ENCODE data around the gene DUSP28. TPM values are rescaled to one million over a fixed set of nuclear protein-coding genes. Genes with fewer than 3 reads are reported as not detected.

DUSP28 gene
- total RNA-seq, 2 experiments from 2014 or later, result 4.5 to 6.2 TPM

DNA sequence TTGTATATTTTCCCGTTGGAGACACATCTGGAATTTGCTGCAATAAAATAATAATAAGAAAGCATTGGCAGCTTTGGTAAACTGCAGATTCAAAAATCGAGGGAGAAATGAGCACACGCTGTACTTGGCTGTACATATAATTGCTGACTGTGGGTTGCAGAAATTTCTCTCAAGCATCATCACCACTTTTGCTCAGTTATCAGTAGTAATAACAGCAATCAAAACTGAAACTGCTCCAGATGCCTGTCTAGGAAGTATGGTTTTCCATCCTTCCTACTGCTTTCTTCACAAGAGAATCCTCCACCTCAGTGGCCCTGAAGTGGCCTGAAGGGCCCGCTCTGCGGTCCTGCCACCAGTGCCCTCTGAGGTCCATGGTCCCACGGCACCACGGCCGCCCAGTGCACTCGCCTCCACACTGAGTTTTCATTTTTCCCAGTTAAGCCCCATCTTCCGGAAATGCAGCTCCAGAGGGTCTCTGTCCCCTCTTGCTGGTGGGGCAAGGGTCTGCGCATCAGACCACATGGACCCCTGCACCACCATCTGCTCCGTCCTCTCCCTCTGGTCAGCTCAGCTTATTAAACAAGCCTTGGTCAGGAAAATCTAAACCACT lies 3.9 kb downstream of the DUSP28 start:
- CTCF ChIA-PET, result interaction anchor here (1.9 to 5.3 kb wide), 4 partner anchors 16 to 58 kb away, joined by 9 to 37 read pairs (median 21); partner anchors contain the start of gene CAPN10
- DNase-seq (no peak), ATAC-seq (no peak)
- no peaks in the 10 kb centered on the region for H3K27me3 Mint-ChIP-seq
- no peaks in the 10 kb centered on the region for H3K9me3 Mint-ChIP-seq
- intact Hi-C loops (cut with micrococcal nuclease), result no loop called here
- peak overlapping the region; percentile 98 for H3K4me3 Mint-ChIP-seq
- TF ChIP-seq, protein P1, sequence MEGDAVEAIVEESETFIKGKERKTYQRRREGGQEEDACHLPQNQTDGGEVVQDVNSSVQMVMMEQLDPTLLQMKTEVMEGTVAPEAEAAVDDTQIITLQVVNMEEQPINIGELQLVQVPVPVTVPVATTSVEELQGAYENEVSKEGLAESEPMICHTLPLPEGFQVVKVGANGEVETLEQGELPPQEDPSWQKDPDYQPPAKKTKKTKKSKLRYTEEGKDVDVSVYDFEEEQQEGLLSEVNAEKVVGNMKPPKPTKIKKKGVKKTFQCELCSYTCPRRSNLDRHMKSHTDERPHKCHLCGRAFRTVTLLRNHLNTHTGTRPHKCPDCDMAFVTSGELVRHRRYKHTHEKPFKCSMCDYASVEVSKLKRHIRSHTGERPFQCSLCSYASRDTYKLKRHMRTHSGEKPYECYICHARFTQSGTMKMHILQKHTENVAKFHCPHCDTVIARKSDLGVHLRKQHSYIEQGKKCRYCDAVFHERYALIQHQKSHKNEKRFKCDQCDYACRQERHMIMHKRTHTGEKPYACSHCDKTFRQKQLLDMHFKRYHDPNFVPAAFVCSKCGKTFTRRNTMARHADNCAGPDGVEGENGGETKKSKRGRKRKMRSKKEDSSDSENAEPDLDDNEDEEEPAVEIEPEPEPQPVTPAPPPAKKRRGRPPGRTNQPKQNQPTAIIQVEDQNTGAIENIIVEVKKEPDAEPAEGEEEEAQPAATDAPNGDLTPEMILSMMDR (IDR thresholded peaks at IDR 0.05), result no peak
- POLR2A ChIA-PET, result interaction anchor here (0.6 to 13.3 kb wide), 4 partner anchors 16 to 799 kb away, joined by 3 to 118 read pairs (median 4); partner anchors contain the start of gene CAPN10
- peaks cover 47% of the 10 kb centered on the region for H3K36me3 Mint-ChIP-seq (ENCODE audit: low read depth)
- peaks cover 49% of the 10 kb centered on the region for H3K4me1 Mint-ChIP-seq (ENCODE audit: low read depth)
- peak overlapping the region; percentile 99 for H3K27ac Mint-ChIP-seq

DNA sequence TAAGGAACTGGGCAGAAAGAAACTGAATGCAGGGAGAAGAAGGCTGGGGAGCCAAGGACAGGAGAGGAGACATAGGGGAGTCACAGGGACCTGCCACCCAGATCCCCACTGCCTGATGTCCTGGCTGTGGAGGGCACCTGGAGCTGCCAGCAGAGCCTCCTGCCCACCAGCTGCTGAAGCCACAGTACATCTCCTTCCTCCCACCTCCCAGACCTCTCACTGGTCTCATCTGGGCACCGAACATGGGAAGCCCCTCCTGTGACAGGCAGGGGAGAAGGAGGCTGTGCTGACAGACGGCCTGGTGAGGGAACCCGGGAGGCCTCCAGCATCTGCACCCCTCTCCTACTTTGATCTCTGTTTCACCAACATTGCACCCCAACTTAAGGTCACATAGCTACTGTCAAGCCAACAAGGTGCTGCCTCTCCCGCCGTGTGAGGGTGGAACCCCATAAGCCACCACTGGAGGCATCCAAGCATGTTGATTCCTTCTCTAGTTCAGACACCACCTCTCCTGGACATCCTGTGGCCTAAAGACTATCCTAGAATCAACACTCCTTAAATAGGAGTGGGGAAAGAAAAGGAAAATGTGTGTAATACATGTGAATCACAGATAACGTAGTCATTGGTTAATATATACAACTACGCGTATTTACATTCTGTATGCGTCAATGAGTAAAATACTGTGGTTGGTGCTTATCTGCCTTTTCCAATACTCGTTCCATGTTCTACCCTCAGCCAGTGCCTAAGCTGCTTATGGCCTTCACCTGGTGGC lies 4.6 kb downstream of the DUSP28 start:
- ATAC-seq (no peak), DNase-seq (peak; percentile 70)
- Mint-ChIP-seq H3K4me3 (peak overlapping the region; percentile 98), H3K36me3 (ENCODE audit: low read depth) (peaks cover 40% of the 10 kb centered on the region), H3K9me3 (no peaks in the 10 kb centered on the region), H3K4me1 (ENCODE audit: low read depth) (peaks cover 48% of the 10 kb centered on the region), H3K27me3 (no peaks in the 10 kb centered on the region), H3K27ac (peak overlapping the region; percentile 99)
- intact Hi-C loops (cut with micrococcal nuclease), result loop anchor here (5.0 kb wide), 2 partner anchors 47 to 58 kb away; no protein-coding TSS in a partner anchor
- POLR2A ChIA-PET, result interaction anchor here (0.8 to 13.3 kb wide), 8 partner anchors 15 to 257 kb away, joined by 3 to 118 read pairs (median 4); partner anchors contain the start of genes CAPN10 and GPR35
- TF ChIP-seq, protein P1 (IDR thresholded peaks at IDR 0.05), result peak; percentile 69
- CTCF ChIA-PET, result interaction anchor here (1.1 to 5.3 kb wide), 9 partner anchors 11 to 58 kb away, joined by 3 to 50 read pairs (median 20); partner anchors contain the start of gene CAPN10

DNA sequence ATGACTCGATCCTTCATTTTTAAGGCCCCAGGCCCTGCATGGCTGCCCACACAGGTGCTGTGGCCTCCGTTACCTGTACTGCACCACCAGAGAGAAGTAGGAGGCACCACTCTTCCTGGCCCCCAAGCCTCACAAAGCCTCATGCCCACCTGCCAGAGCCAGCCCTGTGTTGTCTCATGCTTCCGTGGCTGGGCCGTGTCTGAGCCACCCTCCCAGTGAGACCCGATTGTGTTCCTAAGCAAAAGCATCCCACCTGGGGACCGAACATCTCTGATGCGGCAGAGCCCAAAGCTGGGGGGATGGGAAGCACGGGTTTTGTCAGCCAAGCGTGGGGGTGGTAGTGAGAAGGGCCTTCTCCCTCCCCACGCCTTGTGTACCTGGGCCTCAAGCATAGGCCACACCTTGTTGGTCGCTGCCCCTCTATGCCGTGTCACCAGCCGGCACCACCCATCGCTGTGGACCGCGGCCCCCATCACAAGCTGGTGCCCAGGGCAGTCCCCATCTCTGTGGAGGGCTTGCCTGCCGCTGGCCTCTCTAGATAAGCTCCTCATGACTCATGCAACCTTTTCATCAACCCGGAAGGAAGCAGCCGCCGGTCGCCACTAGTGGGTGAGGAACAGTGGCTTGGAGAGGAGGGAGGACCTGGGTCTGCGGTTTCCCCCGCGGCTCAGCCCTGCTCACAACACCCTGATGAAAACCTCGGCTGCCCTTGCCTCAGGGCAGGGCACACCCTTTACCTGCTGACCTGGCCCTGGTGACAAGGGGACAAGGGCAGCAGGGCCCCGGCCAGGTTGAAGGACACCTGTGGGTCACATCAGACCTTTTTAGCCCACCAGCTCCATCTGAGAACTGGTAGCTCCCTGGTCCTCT lies 5.4 kb downstream of the DUSP28 start:
- DNase-seq, result peak; percentile 96
- ChIA-PET POLR2A (interaction anchor here (0.8 to 13.3 kb wide), 10 partner anchors 12 to 256 kb away, joined by 3 to 118 read pairs (median 4); partner anchors contain the start of genes CAPN10 and GPR35), CTCF (interaction anchor here (0.6 to 5.3 kb wide), 11 partner anchors 12 to 168 kb away, joined by 3 to 50 read pairs (median 4); partner anchors contain the start of gene CAPN10)
- TF ChIP-seq, protein P1 (IDR thresholded peaks at IDR 0.05), result no peak
- Mint-ChIP-seq H3K9me3 (no peaks in the 10 kb centered on the region), H3K4me3 (peak overlapping the region; percentile 98), H3K36me3 (ENCODE audit: low read depth) (peaks cover 37% of the 10 kb centered on the region), H3K27me3 (no peaks in the 10 kb centered on the region), H3K27ac (peak overlapping the region; percentile 99), H3K4me1 (ENCODE audit: low read depth) (peaks cover 53% of the 10 kb centered on the region)
- peak; percentile 55 for ATAC-seq
- intact Hi-C loops (cut with micrococcal nuclease), result loop anchor here (5.0 kb wide), 2 partner anchors 48 to 57 kb away; no protein-coding TSS in a partner anchor

DNA sequence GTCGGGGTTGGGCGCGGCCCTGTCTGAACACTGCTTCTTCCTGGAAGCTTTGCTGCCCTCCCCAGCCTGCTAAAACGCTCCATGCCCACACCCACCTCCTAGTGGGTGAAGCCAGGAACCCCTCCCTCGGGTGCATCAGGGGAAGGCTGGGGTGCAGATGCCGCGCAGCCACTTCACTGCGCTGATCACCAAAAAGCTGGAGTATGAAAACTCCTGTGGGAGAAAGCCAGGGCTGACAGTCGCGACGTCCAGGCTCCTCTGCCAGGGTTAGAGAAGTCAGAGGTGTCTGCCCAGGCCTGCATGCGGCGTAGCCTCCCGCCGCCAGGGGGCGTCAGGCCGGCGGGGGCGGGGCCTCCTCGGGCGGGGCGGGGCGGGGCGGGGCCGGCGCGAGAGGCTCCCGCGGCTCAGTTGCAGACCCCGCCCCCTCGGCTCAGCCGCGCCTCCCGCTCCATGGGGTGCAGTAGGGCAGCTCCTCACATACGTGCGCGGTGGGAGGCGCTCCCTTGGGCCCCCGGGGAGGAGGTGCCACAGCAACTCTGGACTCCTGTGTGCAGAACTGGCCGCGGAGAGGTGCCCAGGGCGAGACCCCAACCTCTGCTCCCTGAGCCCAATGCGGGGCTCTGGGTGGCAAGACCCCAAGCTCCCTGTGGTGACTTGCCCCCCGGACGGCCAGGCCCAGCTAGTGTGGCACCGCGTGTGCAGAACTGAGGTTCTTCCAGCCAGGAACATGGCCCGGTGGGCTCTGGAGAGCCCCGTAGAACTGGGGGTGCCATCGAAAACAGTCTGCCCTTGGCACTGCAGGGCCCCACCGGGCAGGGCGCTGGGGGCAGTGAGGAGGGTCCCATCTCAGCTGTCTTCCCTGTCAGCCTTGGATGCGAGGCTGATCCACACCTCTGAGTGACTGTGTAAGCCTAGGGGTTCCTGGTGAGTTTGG lies 6.3 kb downstream of the DUSP28 start:
- Mint-ChIP-seq H3K4me3 (peak overlapping the region; percentile 98), H3K9me3 (no peaks in the 10 kb centered on the region), H3K27ac (peak overlapping the region; percentile 99), H3K4me1 (ENCODE audit: low read depth) (peaks cover 60% of the 10 kb centered on the region), H3K27me3 (no peaks in the 10 kb centered on the region), H3K36me3 (ENCODE audit: low read depth) (peaks cover 36% of the 10 kb centered on the region)
- ATAC-seq (peak; percentile 73), DNase-seq (peak; percentile 98)
- TF ChIP-seq, protein P1 (IDR thresholded peaks at IDR 0.05), result peak; percentile 99
- ChIA-PET POLR2A (interaction anchor here (0.9 to 13.3 kb wide), 9 partner anchors 11 to 586 kb away, joined by 3 to 118 read pairs (median 4); partner anchors contain the start of genes CAPN10 and GPR35), CTCF (interaction anchor here (0.6 to 5.3 kb wide), 13 partner anchors 8 to 167 kb away, joined by 3 to 50 read pairs (median 3); partner anchors contain the start of gene CAPN10)
- intact Hi-C loops (cut with micrococcal nuclease), result loop anchor here (5.0 kb wide), 2 partner anchors 49 to 56 kb away; no protein-coding TSS in a partner anchor

Data from activated CD8-positive, alpha-beta T cell treated with anti-CD3 and anti-CD28 coated beads for 36 hours (primary cell).